ENCODE data around the gene NR6A1.

NR6A1 gene

DNA sequence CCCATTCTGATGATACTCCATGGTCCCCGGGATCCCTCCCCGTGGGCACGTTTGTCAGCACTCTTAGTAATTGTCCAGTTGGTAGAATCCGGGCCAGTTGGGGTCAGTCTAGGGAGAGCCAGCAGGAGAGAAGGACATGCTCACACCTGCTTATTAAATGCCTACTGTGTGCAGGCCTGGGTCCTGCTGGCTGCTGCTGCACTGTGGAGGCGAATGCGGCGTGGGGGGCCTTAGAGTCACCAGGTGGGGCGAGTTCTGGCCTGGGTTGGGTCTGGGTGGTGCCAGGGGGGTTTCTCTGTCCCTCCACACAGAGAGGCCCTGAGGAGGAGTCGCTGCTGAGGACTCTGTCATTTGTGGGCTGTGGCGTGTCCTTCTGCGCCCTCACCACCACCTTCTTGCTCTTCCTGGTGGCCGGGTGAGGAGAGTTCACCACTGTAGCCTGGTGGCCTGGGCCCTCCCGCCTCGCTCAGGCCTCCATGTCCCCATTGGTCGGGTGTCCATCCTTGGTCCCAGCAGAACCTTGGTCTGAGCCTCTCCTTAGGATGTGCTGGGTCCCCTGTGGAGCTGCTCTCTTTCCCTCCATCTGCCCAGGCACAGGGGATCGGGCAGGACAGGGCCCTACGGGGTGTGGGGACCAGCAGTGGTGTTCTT is 303.6 kb downstream of the NR6A1 start:
- DNase-seq: no peak

All from C1 segment of cervical spinal cord (tissue), 14 donors.